22Rv1 (cell line): ENCODE data around the gene ASXL2.
A peak's percentile ranks its signal among the peaks of the same experiment; 100 is the strongest.

Experiments used
- H3K27ac ChIP-seq: fragments of 450-650 bp; 2 replicates; pipeline ENCODE4 v1.5.1; 2017
- ZFX ChIP-seq: fragments of 450-650 bp; IDR thresholded peaks from 2 replicates; pipeline ENCODE4 v1.6.1; 2017; ENCODE audit warnings: antibody characterized with exemption, borderline replicate concordance
- TF ChIP-seq, protein P1 (sequence below): fragments of 450-650 bp; IDR thresholded peaks from 2 replicates; pipeline ENCODE4 v1.5.1; 2017; ENCODE audit warnings: mild to moderate bottlenecking

Gene ASXL2

DNA sequence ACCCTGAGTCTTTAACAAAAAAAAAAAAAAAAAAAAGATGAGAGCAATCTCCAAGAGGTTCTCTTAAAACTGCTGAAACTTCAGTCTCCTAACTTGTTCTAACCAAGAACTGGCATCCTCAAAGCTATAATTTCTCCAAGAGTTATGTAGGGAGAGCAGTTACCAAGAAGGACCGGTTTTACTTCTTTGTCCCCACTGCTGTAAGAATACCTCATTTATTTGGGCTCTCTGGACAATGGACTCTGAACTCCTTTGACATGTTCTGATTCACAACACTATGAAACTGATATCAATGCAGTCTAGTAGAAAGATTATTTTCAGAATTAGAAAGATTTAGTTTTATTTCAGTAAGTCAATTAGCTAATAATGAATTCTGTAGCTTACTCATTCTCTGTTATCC lies 120.4 kb downstream of the ASXL2 start:
- H3K27ac ChIP-seq, result no peak overlapping the region
- no peak for TF ChIP-seq ZFX
- TF ChIP-seq, protein P1, sequence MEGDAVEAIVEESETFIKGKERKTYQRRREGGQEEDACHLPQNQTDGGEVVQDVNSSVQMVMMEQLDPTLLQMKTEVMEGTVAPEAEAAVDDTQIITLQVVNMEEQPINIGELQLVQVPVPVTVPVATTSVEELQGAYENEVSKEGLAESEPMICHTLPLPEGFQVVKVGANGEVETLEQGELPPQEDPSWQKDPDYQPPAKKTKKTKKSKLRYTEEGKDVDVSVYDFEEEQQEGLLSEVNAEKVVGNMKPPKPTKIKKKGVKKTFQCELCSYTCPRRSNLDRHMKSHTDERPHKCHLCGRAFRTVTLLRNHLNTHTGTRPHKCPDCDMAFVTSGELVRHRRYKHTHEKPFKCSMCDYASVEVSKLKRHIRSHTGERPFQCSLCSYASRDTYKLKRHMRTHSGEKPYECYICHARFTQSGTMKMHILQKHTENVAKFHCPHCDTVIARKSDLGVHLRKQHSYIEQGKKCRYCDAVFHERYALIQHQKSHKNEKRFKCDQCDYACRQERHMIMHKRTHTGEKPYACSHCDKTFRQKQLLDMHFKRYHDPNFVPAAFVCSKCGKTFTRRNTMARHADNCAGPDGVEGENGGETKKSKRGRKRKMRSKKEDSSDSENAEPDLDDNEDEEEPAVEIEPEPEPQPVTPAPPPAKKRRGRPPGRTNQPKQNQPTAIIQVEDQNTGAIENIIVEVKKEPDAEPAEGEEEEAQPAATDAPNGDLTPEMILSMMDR, result no peak

DNA sequence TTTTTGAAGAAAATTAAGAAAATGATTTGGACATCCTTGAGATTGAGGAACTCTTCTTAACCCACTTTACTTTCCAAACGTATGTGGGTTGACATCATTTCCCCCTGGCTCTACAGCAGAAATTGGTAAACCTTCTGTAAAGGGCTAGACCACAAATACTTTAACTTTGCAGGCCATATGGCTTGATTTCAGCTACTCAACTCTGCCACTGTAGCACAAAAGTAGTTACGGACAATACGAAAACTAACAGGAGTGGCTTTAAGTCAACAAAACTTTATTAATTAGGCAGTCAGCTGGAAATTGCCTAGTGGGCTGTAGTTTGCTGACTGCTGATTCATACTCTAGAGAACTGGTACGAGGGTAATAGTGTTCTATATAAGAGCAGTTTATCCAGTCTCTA lies 121.8 kb downstream of the ASXL2 start:
- H3K27ac ChIP-seq, result no peak overlapping the region
- TF ChIP-seq, protein P1, result no peak
- no peak for TF ChIP-seq ZFX

DNA sequence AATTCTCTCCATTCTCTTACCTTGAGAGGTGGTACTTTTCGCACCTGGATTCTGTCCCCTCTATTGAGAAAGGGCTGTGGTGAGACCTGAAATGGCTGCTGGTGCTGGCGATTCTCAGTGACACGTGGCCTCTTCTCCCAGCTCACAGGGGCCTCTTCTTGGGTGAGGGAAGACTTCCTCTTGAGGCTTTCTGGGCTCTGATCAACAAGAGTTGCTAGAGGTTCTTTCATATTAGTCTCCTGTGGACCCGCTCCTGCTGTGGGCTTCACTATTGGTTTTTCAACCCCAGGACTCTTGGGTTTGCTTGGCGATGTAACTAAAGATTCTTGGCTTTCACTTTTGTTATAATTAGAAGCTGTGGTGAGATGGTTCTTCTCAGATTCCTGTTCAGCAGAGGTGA lies 128.6 kb downstream of the ASXL2 start:
- no peak for TF ChIP-seq ZFX
- TF ChIP-seq, protein P1, result no peak
- H3K27ac ChIP-seq, result no peak overlapping the region

DNA sequence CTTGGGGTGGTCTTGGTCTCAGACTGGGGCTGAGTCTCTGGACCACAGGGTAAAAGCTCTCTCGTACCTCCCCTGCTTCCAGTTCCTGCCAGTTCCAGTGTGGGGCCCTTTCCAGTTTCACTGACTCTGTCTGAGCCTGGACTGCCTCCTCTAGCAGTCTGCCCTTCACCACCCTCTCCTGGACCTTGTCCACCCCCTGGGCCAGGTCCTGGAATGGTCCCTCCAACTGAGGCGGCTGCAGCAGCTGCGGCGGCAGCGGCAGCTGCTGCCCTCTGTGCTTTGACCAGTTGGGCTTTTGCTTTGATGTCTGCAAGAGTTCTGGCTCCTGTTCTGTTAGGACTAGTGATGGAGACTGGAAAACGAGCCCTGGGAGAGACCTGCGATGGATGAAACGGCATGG lies 134.2 kb downstream of the ASXL2 start:
- TF ChIP-seq ZFX, result no peak
- TF ChIP-seq, protein P1, result no peak
- H3K27ac ChIP-seq, result no peak overlapping the region

DNA sequence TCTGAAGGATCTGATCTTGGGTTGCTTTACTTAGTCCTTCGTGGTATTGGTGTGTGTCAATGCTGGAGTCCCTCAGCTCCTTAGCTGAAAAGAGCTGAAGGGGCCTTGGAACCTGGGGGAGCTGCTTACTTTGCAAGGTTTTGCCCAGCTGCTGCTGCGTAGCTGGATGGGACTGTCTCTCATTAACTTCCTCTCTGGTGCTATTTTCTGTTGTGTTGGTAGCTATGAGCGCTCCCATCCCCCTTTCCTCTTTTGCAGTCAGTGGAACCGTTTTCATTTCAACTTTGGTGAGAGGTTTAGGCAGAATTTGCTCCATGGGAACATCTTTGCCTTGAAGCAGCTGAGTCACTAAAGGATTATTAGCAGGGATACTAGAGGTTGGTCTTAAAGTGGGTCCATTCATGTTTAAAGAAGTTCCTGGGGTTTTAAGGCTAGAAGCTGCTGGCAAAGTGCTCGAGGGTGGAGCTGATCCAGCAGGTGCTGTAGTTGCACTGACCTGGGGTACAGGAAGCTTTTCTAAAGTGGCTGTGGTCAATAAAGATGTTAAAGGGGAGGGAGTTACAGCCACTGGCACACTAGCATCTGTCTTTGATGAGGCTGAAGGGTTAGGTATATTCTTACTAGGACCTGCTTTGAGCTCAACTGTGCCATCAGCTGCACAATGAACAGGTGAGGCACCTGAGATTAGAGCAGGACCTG lies 135.0 kb downstream of the ASXL2 start:
- H3K27ac ChIP-seq, result no peak overlapping the region
- TF ChIP-seq, protein P1, result no peak
- no peak for TF ChIP-seq ZFX

DNA sequence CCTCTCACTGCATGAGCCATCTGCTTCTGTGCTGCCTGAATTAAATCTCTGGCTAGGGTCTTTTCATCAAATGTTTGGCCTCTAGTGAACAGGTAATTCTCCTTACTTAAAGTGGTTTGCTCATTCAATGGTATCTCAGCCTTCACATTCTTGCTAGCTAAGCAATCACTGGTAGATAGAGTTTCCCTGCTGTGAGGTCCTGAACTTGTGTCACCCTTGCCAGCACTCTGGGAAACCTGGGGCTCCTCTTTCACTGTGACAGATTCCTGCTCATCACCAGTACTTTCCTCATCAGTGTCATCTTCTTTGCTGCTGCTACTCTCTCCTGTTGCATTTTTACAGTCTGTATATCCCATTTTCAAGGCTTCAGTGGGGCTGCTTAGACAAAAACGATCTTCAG lies 135.8 kb downstream of the ASXL2 start:
- TF ChIP-seq, protein P1, result no peak
- TF ChIP-seq ZFX, result no peak
- H3K27ac ChIP-seq, result no peak overlapping the region

DNA sequence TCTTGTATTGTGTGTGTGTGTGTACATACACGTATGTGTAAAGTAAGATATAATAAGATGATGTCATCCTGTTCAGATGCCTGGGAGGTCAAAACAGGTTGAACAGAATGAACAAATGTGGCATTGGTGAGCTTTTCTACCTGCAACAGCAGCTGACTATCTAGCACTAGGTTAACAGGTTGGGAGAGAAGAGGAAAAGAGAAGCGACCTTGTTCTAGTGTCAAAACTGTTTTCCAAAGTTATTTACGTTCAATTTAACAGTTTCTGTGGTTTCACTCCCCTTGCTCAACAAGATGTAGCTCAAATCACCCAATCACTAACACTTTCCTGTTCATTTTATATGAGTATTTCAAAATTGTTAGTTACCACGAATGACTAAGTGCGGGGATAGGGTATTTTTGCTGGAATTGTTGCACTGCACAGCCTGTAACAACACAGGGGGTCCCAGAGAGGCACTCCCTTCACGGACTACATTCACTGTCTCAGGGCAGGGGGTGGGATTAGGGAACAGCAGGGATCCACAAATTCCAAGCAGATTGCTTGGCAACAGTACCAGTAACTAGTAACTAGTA lies 137.4 kb downstream of the ASXL2 start:
- peak overlapping the region; percentile 36 for H3K27ac ChIP-seq
- TF ChIP-seq, protein P1, result no peak
